HG03175 (cell line): Measurements from ENCODE around the gene MPL.

ENCODE experiments used
- ATAC-seq: cut with Tn5 transposase; IDR thresholded peaks from one replicate; pipeline ENCODE4 v1.9.1; 2021; ENCODE audit warnings: mild to moderate bottlenecking, moderate library complexity; ENCODE audit not compliant: unreplicated experiment

The MPL gene

DNA sequence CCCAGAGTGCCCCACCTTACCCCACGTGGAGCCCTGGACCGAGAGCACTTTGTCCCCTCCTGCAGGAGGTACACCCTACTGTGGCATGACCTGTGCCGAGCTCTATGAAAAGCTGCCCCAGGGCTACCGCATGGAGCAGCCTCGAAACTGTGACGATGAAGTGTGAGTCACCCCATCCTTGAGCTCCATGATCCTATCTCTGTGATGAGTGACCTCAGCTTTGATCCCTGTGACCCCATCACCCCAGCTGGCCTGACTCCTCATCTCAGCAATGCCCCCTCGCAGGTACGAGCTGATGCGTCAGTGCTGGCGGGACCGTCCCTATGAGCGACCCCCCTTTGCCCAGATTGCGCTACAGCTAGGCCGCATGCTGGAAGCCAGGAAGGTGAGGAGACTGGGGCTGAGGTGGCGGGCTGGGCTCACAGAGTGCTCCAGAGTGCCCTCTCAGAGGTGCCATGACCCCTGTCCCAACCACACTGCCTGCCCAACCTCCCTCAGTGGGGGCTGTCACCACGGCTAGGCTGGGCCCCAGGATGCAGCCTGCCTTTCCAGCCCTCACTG, 16.2 kb upstream of the MPL start:
- no peak for ATAC-seq

- no peak for ATAC-seq
Measured at GRCh38 chr1:43322506-43322905, 15.1 kb upstream of the MPL start.

GRCh38 chr1:43324810-43325209, 12.8 kb upstream of the MPL start:
- ATAC-seq = no peak

DNA sequence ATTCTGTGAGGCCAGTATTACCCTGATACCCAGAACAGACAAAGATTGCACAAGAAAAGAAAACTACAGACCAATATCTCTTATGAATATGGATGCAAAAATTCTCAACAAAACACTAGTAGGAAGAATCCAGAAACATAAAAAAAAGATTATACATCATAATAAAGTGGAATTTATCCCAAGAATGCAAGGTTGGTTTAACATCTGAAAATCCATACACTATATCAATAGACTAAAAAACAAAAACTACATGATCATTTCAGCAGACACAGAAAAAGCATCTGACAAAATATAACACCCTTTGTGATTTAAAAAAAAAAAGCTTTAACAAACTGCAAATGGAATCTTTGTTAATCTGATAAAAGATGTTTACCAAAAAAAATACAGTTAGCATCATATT, 12.2 kb upstream of the MPL start:
- ATAC-seq = no peak

- ATAC-seq = no peak
Measured at GRCh38 chr1:43327549-43328292, 9.9 kb upstream of the MPL start.

GRCh38 chr1:43329995-43330751, 7.4 kb upstream of the MPL start:
- ATAC-seq = no peak

- ATAC-seq = no peak
Measured at GRCh38 chr1:43331688-43332087, 5.9 kb upstream of the MPL start.

DNA sequence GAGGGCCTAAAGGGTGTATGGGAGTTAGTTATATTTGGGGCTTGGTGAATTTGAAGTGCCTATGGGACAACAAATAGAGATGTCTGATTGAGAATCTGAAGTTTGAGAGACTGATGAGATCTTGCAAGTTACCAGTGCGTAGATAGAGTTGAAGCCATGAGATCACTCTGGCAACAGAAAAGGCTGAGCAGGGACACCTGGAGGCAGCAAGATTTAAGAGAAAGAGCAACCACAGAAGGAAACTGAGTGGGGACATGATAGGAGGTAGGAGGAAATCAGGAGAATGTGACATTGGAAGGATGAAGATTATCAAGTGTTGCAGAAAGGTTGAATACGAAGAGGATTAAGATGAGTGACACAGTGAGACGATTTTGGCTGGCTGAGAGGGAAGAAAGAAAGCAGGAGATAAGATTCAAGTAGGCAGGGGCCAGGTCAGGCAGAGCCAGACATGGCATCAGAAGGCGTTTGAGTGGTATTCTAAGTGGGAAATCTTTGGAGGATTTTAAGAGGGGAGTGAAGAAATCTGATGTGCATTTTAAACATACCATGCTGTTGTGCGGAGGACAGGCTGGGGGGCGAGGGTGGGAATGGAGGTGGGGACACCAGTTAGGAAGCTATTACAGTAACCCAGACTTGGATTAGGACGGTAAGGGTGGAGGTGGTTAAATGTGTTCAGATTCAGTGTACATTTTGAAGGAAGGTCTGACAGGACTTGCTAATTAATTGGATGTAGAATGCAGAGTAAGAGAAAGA, 3.0 kb upstream of the MPL start:
- no peak for ATAC-seq

DNA sequence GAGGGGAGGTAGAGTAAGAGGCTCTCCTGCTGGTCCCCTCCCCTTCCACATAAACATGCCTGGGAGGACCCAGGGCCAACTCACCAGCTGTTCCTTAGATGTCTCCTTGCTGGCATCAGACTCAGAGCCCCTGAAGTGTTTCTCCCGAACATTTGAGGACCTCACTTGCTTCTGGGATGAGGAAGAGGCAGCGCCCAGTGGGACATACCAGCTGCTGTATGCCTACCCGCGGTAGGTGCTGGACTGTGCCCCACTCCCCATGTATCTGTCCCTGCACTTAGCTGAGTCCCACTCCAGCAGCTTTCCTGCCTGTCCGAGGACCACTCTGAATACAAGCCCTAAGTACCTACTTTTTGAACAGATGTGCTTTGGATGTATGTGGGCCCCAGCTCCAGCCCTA, 383 bp downstream of the MPL start:
- no peak for ATAC-seq

GRCh38 chr1:43339584-43340232, 2.1 kb downstream of the MPL start:
- no peak for ATAC-seq

DNA sequence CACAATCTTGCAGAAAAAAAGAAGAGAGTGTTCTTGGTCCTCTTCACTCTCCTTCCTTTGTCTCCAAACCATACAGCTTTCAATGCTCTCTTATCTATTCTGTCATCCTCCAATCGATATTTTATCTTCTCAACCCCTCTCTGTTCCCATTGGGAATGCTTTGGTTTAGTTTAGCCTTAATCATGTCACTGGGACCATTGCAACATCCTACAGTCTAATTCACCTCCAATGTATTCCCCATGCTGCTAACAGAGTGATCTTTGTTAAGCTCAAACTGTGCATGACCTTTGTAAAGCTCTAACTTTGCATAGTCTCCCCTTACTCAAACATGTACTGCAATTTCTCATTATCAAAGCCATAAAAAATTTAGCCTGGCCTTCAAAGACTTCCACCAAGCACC, 2.9 kb downstream of the MPL start:
- ATAC-seq = no peak

- ATAC-seq = no peak
Measured at GRCh38 chr1:43344267-43344850, 6.7 kb downstream of the MPL start.

DNA sequence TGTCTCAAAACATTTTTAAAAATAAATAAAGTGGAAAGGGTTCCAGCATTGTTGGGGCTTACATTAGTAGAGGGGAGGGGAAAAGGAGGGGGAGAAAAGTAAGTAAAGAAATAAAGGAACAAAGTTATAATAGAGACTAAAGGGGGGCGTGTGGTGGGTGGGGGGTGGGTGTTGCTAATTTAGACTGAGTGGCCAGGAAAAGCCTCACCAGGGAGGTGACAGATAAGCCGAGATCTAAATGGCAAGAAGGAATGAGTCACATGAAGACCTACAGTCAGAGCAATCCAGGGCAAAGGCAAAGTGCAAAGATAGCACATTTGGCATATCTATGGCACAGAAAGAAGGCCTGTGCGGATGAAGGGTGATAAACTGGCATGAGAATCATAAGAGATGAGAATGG, 7.5 kb downstream of the MPL start:
- no peak for ATAC-seq

GRCh38 chr1:43346636-43347035, 9.0 kb downstream of the MPL start:
- no peak for ATAC-seq

DNA sequence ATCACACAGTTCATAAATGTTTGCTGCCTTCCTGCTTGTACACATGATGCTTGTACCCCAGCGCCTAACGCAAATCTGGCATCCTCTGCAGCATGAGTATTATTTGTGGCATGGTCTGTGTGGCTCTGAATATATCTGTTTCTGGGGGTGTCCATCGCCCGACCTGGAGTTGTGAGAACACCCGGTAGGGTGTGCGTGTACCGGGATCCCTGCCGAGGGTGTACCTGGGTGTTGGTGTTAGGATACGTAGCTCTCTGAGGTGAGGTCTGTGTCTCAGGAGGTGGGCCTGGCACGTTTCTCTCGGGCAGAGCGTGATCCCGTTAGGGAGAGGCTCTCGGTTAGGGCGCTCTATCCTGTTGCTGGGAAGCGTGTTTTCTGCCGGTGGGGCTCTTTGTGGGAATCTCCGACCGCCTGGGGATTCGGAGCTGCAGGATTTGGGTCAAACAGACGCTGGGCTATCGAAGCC, 10.8 kb downstream of the MPL start:
- no peak for ATAC-seq

DNA sequence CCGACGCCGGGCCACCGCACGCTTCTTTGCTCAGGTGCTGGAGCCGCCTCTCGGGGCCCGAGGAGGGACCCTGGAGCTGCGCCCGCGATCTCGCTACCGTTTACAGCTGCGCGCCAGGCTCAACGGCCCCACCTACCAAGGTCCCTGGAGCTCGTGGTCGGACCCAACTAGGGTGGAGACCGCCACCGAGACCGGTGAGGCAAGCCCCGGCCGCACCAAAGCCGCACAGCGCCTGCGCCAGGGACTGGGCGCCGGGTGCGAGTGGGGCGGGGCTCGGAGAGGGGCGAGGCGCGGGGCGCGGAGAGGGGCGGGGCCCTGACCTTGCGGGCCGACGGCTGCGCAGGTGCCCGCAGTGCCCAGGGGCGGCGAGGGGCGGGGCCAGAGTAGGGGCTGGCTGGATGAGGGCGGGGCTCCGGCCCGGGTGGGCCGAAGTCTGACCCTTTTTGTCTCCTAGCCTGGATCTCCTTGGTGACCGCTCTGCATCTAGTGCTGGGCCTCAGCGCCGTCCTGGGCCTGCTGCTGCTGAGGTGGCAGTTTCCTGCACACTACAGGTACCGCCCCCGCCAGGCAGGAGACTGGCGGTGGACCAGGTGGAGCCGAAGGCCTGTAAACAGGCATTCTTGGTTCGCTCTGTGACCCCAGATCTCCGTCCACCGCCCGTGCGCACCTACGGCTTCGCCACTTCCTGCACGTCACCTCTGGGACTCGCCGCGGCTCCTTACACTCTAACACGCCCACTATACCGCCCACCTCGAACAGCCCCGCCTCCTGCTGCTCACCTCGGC, 11.4 kb downstream of the MPL start:
- no peak for ATAC-seq

GRCh38 chr1:43349594-43350306, 12.1 kb downstream of the MPL start:
- ATAC-seq = no peak

GRCh38 chr1:43350976-43351375, 13.4 kb downstream of the MPL start:
- no peak for ATAC-seq
